Neuronal stem cell (in vitro differentiated cells): Measurements from ENCODE around the gene SLC2A6.

Source experiments
- DNase-seq: peaks from one replicate; pipeline ENCODE4 v3.0.0-alpha.2; 2013; ENCODE audit warnings: low spot score
- H2AFZ ChIP-seq: one replicate; pipeline ENCODE4 v1.6.1; 2013; ENCODE audit warnings: mild to moderate bottlenecking, low read length, inconsistent platforms
- H2AK5ac ChIP-seq: 2 replicates; pipeline ENCODE4 v1.6.1; 2013; ENCODE audit warnings: low read depth, mild to moderate bottlenecking, inconsistent platforms, low read length, moderate library complexity, mixed read lengths
- H2BK120ac ChIP-seq: 2 replicates; pipeline ENCODE4 v1.6.1; 2013; ENCODE audit warnings: low read depth, mild to moderate bottlenecking, inconsistent platforms, low read length, moderate library complexity, mixed read lengths
- H2BK12ac ChIP-seq: one replicate; pipeline ENCODE4 v1.6.1; 2013; ENCODE audit warnings: low read length, inconsistent platforms
- H2BK15ac ChIP-seq: 2 replicates; pipeline ENCODE4 v1.6.1; 2013; ENCODE audit warnings: mild to moderate bottlenecking, low read length, inconsistent platforms, mixed read lengths
- H2BK5ac ChIP-seq: one replicate; pipeline ENCODE4 v1.6.1; 2013; ENCODE audit warnings: inconsistent platforms, mild to moderate bottlenecking, low read length, moderate library complexity
- H3K14ac ChIP-seq: one replicate; pipeline ENCODE4 v1.6.1; 2013; ENCODE audit warnings: low read length, inconsistent platforms
- H3K18ac ChIP-seq: 2 replicates; pipeline ENCODE4 v1.6.1; 2013; ENCODE audit warnings: low read length, inconsistent platforms
- H3K23ac ChIP-seq: 2 replicates; pipeline ENCODE4 v1.6.1; 2013; ENCODE audit warnings: low read depth, mild to moderate bottlenecking, mixed read lengths, low read length, inconsistent platforms; ENCODE audit not compliant: poor library complexity
- H3K27ac ChIP-seq: replicated peaks from 3 replicates; pipeline ENCODE4 v1.5.1; 2013; ENCODE audit warnings: low read length, inconsistent platforms
- H3K27me3 ChIP-seq, 3 experiments: 2 replicates each; pipeline ENCODE4 v1.6.1; 2013; ENCODE audit warnings: low read length in 3 of 3, mild to moderate bottlenecking in 2 of 3, inconsistent platforms in 1 of 3, low read depth in 1 of 3, mixed read lengths in 1 of 3, moderate library complexity in 1 of 3; ENCODE audit not compliant: control insufficient read depth in 3 of 3, insufficient read depth in 3 of 3
- H3K36me3 ChIP-seq, 2 donors: replicated peaks in 1 of 2; 2 replicates each; pipeline ENCODE4 v1.6.1; 2013; ENCODE audit warnings: low read length in 2 of 2; ENCODE audit not compliant: control insufficient read depth in 2 of 2, insufficient read depth in 2 of 2
- H3K4ac ChIP-seq: 2 replicates; pipeline ENCODE4 v1.6.1; 2013; ENCODE audit warnings: inconsistent platforms, mild to moderate bottlenecking, low read length, moderate library complexity
- H3K4me1 ChIP-seq, 2 donors: 1 replicate in 1 of 2; 2 replicates in 1 of 2; pipeline ENCODE4 v1.6.1; 2013; ENCODE audit warnings: low read length in 2 of 2, low read depth in 1 of 2; ENCODE audit not compliant: control insufficient read depth in 2 of 2, insufficient read depth in 1 of 2
- H3K4me2 ChIP-seq: one replicate; pipeline ENCODE4 v1.6.1; 2013; ENCODE audit warnings: mild to moderate bottlenecking, low read length, inconsistent platforms; ENCODE audit not compliant: insufficient read depth, poor library complexity, severe bottlenecking
- H3K4me3 ChIP-seq, 2 donors: 2 replicates each; pipeline ENCODE4 v1.5.1; 2013; ENCODE audit warnings: low read length in 2 of 2, mild to moderate bottlenecking in 2 of 2, inconsistent platforms in 1 of 2, moderate library complexity in 1 of 2
- H3K79me1 ChIP-seq: one replicate; pipeline ENCODE4 v1.6.1; 2013; ENCODE audit warnings: low read depth, mild to moderate bottlenecking, inconsistent platforms, low read length, moderate library complexity
- H3K9ac ChIP-seq: one replicate; pipeline ENCODE4 v1.6.1; 2013; ENCODE audit warnings: mild to moderate bottlenecking, low read depth, low read length, inconsistent platforms; ENCODE audit not compliant: poor library complexity
- H3K9me3 ChIP-seq, 2 donors: replicated peaks in 1 of 2; 2 replicates each; pipeline versions ENCODE3 to v1.6.1; 2013; ENCODE audit warnings: low read length in 2 of 2, mild to moderate bottlenecking in 2 of 2, inconsistent platforms in 1 of 2, low read depth in 1 of 2, mixed read lengths in 1 of 2, moderate library complexity in 1 of 2; ENCODE audit not compliant: control insufficient read depth in 2 of 2, insufficient read depth in 1 of 2
- H4K8ac ChIP-seq: one replicate; pipeline ENCODE4 v1.6.1; 2013; ENCODE audit warnings: low read depth, mild to moderate bottlenecking, inconsistent platforms, low read length, moderate library complexity
- H4K91ac ChIP-seq: one replicate; pipeline ENCODE4 v1.6.1; 2013; ENCODE audit warnings: low read length, low read depth, mild to moderate bottlenecking, inconsistent platforms; ENCODE audit not compliant: poor library complexity
- whole genome bisulfite sequencing, 2 donors: extraction: QIAGEN DNeasy Blood & Tissue Kit; methylation state at CpG; one replicate each; pipeline ENCODE4 v1.1.7; 2013; ENCODE audit warnings: missing lambda C conversion rate in 2 of 2, mixed read lengths in 1 of 2; ENCODE audit not compliant: insufficient read length in 2 of 2, insufficient replicate concordance in 1 of 2; ENCODE audit errors: extremely low coverage in 2 of 2; 5-methylcytosine and 5-hydroxymethylcytosine counted together

The SLC2A6 gene

GRCh38 chr9:133429641-133430161, 49.2 kb downstream of the SLC2A6 start:
- Histone ChIP-seq H3K18ac (peak overlapping the region; percentile 93), H3K9me3 (peaks cover 4 to 10% of the 10 kb centered on the region in 2 donors), H3K14ac (no peak overlapping the region), H4K8ac (no peak overlapping the region), H3K27ac (no peak overlapping the region), H2BK15ac (peak overlapping the region; percentile 70), H3K27me3 (peaks cover 0 to 19% (median 0%) of the 10 kb centered on the region in 3 experiments), H3K4me3 (peak overlapping the region in 1 of 2 donors; percentile 53), H3K4ac (no peak overlapping the region), H3K4me2 (peak overlapping the region; percentile 82), H4K91ac (no peak overlapping the region), H3K23ac (peak overlapping the region; percentile 73), H3K36me3 (peaks cover 4 to 5% of the 10 kb centered on the region in 2 donors), H2BK5ac (no peak overlapping the region), H2BK120ac (no peak overlapping the region), H3K9ac (peak overlapping the region; percentile 64), H2AFZ (no peak overlapping the region), H3K4me1 (peaks cover 0 to 1% of the 10 kb centered on the region in 2 donors), H3K79me1 (peaks cover 2% of the 10 kb centered on the region), H2BK12ac (no peak overlapping the region), H2AK5ac (no peak overlapping the region)
- DNase-seq, result peak; percentile 51
- no CpG with 5 or more reads among the region's 49 CpGs for WGBS, 2 donors

- Histone ChIP-seq H2BK15ac (no peak overlapping the region), H2BK12ac (no peak overlapping the region), H3K4me2 (peak overlapping the region; percentile 82), H3K4me3 (peak overlapping the region in 1 of 2 donors; percentile 50), H3K4ac (no peak overlapping the region), H3K79me1 (peaks cover 2% of the 10 kb centered on the region), H3K27ac (no peak overlapping the region), H4K8ac (no peak overlapping the region), H3K23ac (peak overlapping the region; percentile 93), H4K91ac (no peak overlapping the region), H2BK120ac (no peak overlapping the region), H3K9me3 (peaks cover 4 to 10% of the 10 kb centered on the region in 2 donors), H3K27me3 (peaks cover 0 to 19% (median 0%) of the 10 kb centered on the region in 3 experiments), H3K4me1 (peaks cover 0 to 1% of the 10 kb centered on the region in 2 donors), H3K36me3 (peaks cover 4 to 5% of the 10 kb centered on the region in 2 donors), H2BK5ac (no peak overlapping the region), H2AFZ (no peak overlapping the region), H3K14ac (no peak overlapping the region), H3K18ac (peak overlapping the region; percentile 93), H2AK5ac (peak overlapping the region; percentile 28), H3K9ac (no peak overlapping the region)
- DNase-seq, result no peak
- no CpG with 5 or more reads among the region's 18 CpGs for WGBS, 2 donors
Measured at GRCh38 chr9:133429214-133429613, 49.7 kb downstream of the SLC2A6 start.

GRCh38 chr9:133428617-133429101, 50.2 kb downstream of the SLC2A6 start:
- Histone ChIP-seq H2BK12ac (no peak overlapping the region), H3K27ac (no peak overlapping the region), H3K23ac (no peak overlapping the region), H3K4me1 (peaks cover 0 to 1% of the 10 kb centered on the region in 2 donors), H3K14ac (peak overlapping the region; percentile 71), H3K4me3 (peak overlapping the region in 1 of 2 donors; percentile 75), H3K36me3 (peaks cover 4 to 5% of the 10 kb centered on the region in 2 donors), H3K79me1 (peaks cover 2% of the 10 kb centered on the region), H3K9me3 (peaks cover 4 to 10% of the 10 kb centered on the region in 2 donors), H3K4ac (no peak overlapping the region), H4K8ac (no peak overlapping the region), H3K4me2 (peak overlapping the region; percentile 54), H3K9ac (no peak overlapping the region), H2BK5ac (no peak overlapping the region), H2BK15ac (peak overlapping the region; percentile 49), H2AFZ (no peak overlapping the region), H2AK5ac (no peak overlapping the region), H2BK120ac (no peak overlapping the region), H4K91ac (no peak overlapping the region), H3K18ac (peak overlapping the region; percentile 48), H3K27me3 (peaks cover 0 to 19% (median 0%) of the 10 kb centered on the region in 3 experiments)
- DNase-seq, result peak; percentile 48
- no CpG with 5 or more reads among the region's 57 CpGs for WGBS, 2 donors

- no peaks in the 10 kb centered on the region for H3K79me1 ChIP-seq
- H3K23ac ChIP-seq, result no peak overlapping the region
- H2BK5ac ChIP-seq, result no peak overlapping the region
- H3K4me3 ChIP-seq, result peak overlapping the region in 1 of 2 donors; percentile 33
- H2BK120ac ChIP-seq, result no peak overlapping the region
- H3K4me2 ChIP-seq, result peak overlapping the region; percentile 54
- DNase-seq, result no peak
- H2BK12ac ChIP-seq, result no peak overlapping the region
- H3K18ac ChIP-seq, result peak overlapping the region; percentile 52
- WGBS, 2 donors, result no CpG with 5 or more reads among the region's 10 CpGs
- no peak overlapping the region for H2AFZ ChIP-seq
- H3K36me3 ChIP-seq, result peaks cover 4 to 5% of the 10 kb centered on the region in 2 donors
- no peak overlapping the region for H4K8ac ChIP-seq
- peaks cover 0 to 19% (median 0%) of the 10 kb centered on the region in 3 experiments for H3K27me3 ChIP-seq
- H3K9me3 ChIP-seq, result peaks cover 4 to 10% of the 10 kb centered on the region in 2 donors
- H3K27ac ChIP-seq, result no peak overlapping the region
- H3K9ac ChIP-seq, result no peak overlapping the region
- peak overlapping the region; percentile 43 for H2AK5ac ChIP-seq
- no peak overlapping the region for H2BK15ac ChIP-seq
- H3K4ac ChIP-seq, result no peak overlapping the region
- H3K4me1 ChIP-seq, result peaks cover 0 to 1% of the 10 kb centered on the region in 2 donors
- H3K14ac ChIP-seq, result no peak overlapping the region
- no peak overlapping the region for H4K91ac ChIP-seq
Measured at GRCh38 chr9:133427658-133428348, 51.1 kb downstream of the SLC2A6 start.
